Choroid plexus epithelial cell (primary cell): Measurements from ENCODE around the gene ATP5ME.
"Not testable (repeated sequence)": the region's sequence is repeated elsewhere in the genome, so short reads cannot be mapped to it uniquely, and the experiment has no call there.

Experiments used
- DNase-seq: peaks from one replicate; pipeline ENCODE4 v3.0.0-alpha.2; 2010; ENCODE audit warnings: low read depth
- H3K4me3 ChIP-seq: 2 replicates; pipeline ENCODE4 v1.5.1; 2011; ENCODE audit warnings: low read depth, mild to moderate bottlenecking, control low read depth, low read length, moderate library complexity
- TF ChIP-seq, protein P1 (sequence below): conservative IDR thresholded peaks from 2 replicates; pipeline ENCODE4 v1.5.1; 2011; ENCODE audit warnings: low read depth, mild to moderate bottlenecking, control low read depth, inconsistent platforms, low read length, moderate library complexity

Gene ATP5ME

DNA sequence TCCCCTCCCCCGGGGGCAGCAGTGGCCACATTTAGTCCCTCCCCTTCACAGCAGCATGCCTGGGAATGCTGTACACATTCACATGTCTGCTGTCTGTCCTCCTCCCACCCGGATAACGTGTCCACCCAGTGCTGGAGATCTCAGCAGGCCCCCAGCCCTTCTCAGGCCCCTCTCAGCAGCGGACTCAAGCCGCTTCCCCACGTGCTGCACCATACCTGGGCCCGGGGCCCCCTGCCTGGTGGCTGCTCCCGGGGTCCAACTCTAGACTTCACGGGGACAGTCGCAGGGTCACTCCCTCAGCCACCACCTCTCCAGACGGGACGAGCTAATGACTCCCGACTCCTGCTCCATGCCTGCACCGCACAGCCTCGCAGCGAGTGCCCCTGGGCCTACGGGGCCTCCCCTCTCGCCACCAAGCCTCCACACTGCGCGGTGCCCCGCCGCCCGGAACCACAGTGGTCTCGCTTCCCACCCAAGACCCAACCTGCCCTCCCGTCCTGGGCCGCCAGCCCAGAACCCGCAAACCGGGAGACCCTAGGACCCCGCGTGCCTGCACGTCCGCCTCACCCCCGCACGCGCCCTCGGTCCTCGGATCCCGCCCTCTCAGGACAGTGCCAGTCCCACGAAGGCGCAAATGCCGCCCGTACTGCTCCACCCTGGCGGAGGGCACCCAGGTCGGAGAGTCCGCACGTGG, 30.3 kb upstream of the ATP5ME start:
- DNase-seq, result no peak
- TF ChIP-seq, protein P1, sequence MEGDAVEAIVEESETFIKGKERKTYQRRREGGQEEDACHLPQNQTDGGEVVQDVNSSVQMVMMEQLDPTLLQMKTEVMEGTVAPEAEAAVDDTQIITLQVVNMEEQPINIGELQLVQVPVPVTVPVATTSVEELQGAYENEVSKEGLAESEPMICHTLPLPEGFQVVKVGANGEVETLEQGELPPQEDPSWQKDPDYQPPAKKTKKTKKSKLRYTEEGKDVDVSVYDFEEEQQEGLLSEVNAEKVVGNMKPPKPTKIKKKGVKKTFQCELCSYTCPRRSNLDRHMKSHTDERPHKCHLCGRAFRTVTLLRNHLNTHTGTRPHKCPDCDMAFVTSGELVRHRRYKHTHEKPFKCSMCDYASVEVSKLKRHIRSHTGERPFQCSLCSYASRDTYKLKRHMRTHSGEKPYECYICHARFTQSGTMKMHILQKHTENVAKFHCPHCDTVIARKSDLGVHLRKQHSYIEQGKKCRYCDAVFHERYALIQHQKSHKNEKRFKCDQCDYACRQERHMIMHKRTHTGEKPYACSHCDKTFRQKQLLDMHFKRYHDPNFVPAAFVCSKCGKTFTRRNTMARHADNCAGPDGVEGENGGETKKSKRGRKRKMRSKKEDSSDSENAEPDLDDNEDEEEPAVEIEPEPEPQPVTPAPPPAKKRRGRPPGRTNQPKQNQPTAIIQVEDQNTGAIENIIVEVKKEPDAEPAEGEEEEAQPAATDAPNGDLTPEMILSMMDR, result no peak
- H3K4me3 ChIP-seq, result no peak overlapping the region

DNA sequence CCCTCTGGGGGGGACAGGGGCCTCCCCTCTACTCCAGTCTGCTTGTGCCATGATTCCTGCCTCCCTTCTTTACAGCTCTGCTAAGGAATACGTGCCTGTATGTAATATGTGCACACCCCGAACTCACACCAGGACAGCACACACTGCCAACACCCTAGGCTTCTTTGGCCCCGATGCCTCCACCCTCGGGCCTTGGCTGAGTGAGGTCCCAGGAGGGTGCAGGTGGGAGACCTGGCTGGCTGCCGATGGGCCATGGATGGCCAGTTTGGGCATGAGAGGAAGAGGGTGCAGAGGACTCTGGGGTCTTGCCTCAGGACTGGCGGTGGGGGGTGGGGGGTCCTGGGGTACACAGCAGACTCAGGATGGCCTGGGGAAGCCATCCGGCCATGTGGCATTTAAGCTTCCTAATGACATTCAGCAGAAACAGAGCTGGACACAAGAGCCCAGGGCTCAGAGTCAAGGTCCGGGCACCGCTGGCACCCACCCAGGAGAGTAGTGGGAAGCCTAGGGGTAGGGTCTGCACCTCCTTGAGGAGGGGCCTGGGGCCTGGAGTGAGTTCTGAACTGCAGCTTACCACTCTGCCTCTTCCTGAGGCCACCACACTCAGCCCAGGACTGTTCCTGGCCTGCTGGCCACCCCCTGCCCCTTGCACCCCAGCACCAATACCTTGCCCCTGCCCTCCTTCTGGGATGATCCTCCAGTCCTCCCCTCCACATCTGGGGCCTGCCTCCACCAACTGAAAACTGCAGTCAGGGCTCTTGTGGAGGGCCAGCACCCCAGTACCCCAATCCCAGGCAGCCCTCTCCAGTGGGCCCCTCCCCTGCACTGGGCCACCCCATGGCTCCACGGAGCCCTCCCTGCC, 29.5 kb upstream of the ATP5ME start:
- DNase-seq, result no peak
- H3K4me3 ChIP-seq, result no peak overlapping the region
- TF ChIP-seq, protein P1, result no peak

DNA sequence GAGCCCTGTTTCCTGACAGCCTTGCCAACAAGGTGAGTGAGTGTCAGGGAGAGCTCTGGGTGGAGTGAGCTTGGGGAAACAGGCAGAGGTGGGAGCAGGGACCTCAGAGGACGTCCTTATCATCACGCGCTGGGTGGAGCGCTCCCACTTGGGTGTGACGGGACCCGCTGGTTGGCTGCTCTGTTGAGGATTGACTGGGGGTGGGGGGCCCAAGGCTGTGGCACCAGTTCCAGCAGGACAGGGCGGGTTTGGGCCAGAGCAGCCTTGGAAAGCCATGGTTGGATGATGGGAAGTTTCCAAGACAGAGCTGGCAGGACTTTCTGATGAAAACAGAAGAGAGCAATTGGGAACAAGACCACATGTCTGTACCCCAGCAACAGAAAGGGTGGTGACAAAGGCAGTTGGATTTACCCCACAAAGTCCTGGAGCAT, 28.6 kb upstream of the ATP5ME start:
- no peak overlapping the region for H3K4me3 ChIP-seq
- no peak for DNase-seq
- TF ChIP-seq, protein P1, result no peak

DNA sequence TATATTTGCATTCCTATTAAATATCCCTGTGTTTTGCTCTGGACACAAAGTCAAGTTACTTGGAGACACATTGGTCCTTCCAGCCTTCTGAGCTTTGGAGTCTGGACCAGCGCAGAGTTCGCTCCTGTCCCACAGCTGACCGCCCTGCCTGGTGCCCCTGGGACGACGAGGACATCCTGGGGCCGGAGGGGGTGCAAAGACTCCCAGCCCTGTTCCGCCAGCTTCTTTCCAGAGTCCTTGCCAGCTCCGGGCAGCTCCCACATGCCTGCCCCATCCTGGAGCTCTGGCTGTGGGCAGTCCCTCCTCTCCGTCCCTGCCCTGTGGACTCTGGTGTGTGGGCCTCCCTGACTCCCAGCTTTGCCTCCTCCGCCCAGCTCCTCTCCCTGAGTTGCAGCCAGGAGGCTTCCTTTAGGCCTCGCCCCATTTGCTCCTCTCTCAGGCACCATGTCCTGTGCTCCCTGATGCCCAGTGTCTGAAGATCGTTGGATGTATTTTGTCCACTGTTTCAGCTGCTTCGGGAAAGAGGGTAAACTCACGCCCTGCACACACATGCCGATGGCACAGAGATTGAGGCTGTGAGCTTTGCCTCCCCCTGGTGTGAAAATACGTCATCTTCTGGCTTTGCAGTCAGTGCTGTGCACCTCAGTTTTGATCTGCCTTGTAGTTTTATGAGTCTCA, 26.6 kb upstream of the ATP5ME start:
- no peak overlapping the region for H3K4me3 ChIP-seq
- DNase-seq, result no peak
- TF ChIP-seq, protein P1, result no peak

DNA sequence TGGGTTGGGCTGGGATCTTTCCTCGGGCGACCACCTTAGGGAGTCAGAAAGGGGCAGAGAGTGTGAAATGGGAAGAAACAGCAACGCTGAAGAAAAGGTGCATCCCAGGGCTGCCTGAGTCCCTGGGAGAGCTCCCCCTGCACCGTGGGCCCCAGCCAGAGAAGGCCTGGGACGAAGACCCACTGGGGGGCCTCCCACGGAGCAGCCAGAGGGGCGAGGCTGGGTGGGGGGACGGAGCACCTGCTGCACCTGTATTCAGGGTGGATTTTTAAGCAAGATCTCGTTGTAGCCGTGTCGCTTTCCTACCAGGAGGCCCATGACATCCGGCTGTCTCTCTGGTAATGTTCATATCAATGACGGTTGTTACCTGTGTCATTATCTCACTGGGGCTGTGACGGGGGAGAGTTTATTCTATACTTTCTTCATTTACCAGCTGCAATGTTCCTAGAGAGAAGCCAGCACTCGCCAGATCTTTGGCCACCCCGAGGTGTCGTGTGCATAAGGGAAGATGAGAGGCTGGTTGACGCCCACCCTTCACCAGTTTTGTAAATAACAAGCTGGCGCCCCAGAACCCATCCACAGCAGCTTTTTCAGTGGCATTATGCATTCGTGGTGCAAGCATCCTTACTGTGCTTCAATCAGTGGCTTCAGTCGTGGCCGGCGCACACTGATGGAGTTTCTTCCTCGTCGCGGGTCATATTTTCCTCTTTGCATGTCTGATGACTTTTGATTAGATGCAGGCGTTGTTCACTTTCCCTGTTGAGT, 25.9 kb upstream of the ATP5ME start:
- H3K4me3 ChIP-seq, result no peak overlapping the region
- no peak for DNase-seq
- TF ChIP-seq, protein P1, result no peak

DNA sequence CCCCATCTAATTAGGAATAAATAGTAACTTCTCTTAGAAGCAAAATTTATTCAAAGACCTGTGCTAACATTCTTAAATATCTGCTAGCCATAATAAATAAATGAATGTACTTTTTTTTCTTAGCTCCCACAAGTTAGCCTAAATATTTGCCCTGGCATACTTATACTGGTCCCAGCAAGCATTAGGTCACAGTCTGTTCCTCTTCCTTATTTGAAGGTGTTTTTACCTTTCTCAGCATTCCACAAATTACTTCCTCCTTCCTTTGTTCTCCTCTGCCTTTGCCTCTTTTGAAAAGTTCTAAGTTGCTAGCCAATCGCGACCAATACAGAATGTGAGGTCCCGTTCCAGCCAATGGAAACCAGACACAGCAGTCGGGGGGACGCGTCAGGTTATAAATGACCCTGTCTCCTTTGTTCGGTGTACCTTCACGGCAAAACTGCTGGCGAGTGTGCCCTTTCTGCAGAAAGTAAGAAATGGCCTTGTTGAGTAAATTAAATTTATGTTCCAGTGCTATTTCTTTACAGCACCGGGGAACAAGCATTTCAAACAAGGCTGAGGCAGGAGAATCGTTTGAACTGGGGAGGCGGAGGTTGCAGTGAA, 20.4 kb upstream of the ATP5ME start:
- H3K4me3 ChIP-seq, DNase-seq: not testable (repeated sequence)
